ENCODE results near the gene DCLK2. TPM values are rescaled to one million over a fixed set of nuclear protein-coding genes. Genes with fewer than 3 reads are reported as not detected.

The DCLK2 gene
- total and polyA plus RNA-seq, 2 donors (not counting 1 experiment from before 2014, with no cell fraction given), result 0.91 to 3.3 TPM

DNA sequence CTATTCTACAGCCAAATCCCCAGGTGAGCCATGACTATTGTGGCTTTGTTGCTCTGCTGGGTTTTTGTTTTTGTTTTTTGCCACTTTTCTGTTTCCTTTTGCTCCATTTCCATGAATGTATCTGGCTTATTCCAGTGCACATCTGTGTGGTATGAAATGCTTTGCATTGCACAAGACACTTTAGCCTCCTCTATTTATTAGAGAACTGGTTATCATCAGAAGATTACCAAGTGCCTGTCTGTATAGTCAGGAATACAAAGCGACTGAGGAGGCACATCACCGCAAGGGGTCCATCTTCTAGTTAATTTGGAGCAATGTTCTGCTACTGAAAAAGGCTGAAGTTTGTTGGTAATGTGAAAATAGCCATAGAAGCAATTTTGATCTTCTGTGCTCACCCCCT, 120.8 kb downstream of the DCLK2 start:
- Histone ChIP-seq H3K27ac (ENCODE audit: low read length in 2 of 2) (no peak overlapping the region), H3K36me3 (replicated peaks in 1 of 2; ENCODE audit: control extremely low read depth in 1 of 2, control insufficient read depth in 1 of 2, extremely low read depth in 1 of 2, insufficient read depth in 2 of 2, low read length in 1 of 2) (no peaks in the 10 kb centered on the region), H3K27me3 (replicated peaks in 1 of 4; ENCODE audit: control extremely low read depth in 1 of 4, control insufficient read depth in 3 of 4, insufficient read depth in 4 of 4, low read length in 3 of 4) (no peaks in the 10 kb centered on the region), H2AFZ (ENCODE audit: insufficient read depth, low read depth, low read length, poor library complexity, severe bottlenecking) (no peak overlapping the region), H3K4me2 (replicated peaks; ENCODE audit: low read depth, low read length, poor library complexity, severe bottlenecking) (no peak overlapping the region), H4K20me1 (ENCODE audit: control insufficient read depth, insufficient read depth, low read length, poor library complexity, severe bottlenecking) (no peaks in the 10 kb centered on the region), H3K4me3 (ENCODE audit: control extremely low read depth in 1 of 5, extremely low read depth in 1 of 5, insufficient read depth in 1 of 5, low read depth in 2 of 5, low read length in 4 of 5) (no peak overlapping the region), H3K9ac (ENCODE audit: low read length) (no peak overlapping the region), H3K79me2 (ENCODE audit: control insufficient read depth, insufficient read depth, low read length) (no peaks in the 10 kb centered on the region), H3K4me1 (ENCODE audit: control insufficient read depth in 2 of 2, insufficient read depth in 2 of 2, low read length in 2 of 2) (no peaks in the 10 kb centered on the region), H3K9me3 (ENCODE audit: control extremely low read depth in 1 of 3, control insufficient read depth in 2 of 3, insufficient read depth in 1 of 3, low read length in 2 of 3) (no peaks in the 10 kb centered on the region)
- H3K27ac Mint-ChIP-seq, result no peak overlapping the region
- no peaks in the 10 kb centered on the region for H3K27me3 Mint-ChIP-seq
- no peak for ATAC-seq (ENCODE audit: low read depth)
- H3K4me3 Mint-ChIP-seq, result no peak overlapping the region
- whole genome bisulfite sequencing (ENCODE audit: insufficient coverage), result no CpG with 5 or more reads among the region's 2 CpGs
- ChIA-PET POLR2A (no interaction called here), CTCF (interaction anchor here (1.6 to 2.1 kb wide), 3 partner anchors 10 to 189 kb away, joined by 4 to 7 read pairs (median 6); no protein-coding TSS in a partner anchor)
- no peaks in the 10 kb centered on the region for H3K9me3 Mint-ChIP-seq (ENCODE audit: insufficient read depth)
- TF ChIP-seq CTCF (IDR thresholded peaks at IDR 0.05) (no peak), EZH2 (IDR thresholded peaks at IDR 0.05; ENCODE audit: borderline replicate concordance, insufficient read depth, low read depth, low read length, poor library complexity, severe bottlenecking) (no peak)
- intact Hi-C loops (cut with micrococcal nuclease), result no loop called here
- DNase-seq, result no peak
- H3K4me1 Mint-ChIP-seq, result no peaks in the 10 kb centered on the region

GRCh38 chr4:150205016-150205415, 126.8 kb downstream of the DCLK2 start:
- H3K27ac Mint-ChIP-seq, result no peak overlapping the region
- TF ChIP-seq EZH2 (IDR thresholded peaks at IDR 0.05; ENCODE audit: borderline replicate concordance, insufficient read depth, low read depth, low read length, poor library complexity, severe bottlenecking) (no peak), CTCF (IDR thresholded peaks at IDR 0.05) (no peak)
- no peaks in the 10 kb centered on the region for H3K4me1 ChIP-seq (ENCODE audit: control insufficient read depth in 2 of 2, insufficient read depth in 2 of 2, low read length in 2 of 2)
- H3K27ac ChIP-seq (ENCODE audit: low read length in 2 of 2), result no peak overlapping the region
- ATAC-seq (ENCODE audit: low read depth) (no peak), DNase-seq (no peak)
- no peak overlapping the region for H2AFZ ChIP-seq (ENCODE audit: insufficient read depth, low read depth, low read length, poor library complexity, severe bottlenecking)
- H3K27me3 ChIP-seq (replicated peaks in 1 of 4; ENCODE audit: control extremely low read depth in 1 of 4, control insufficient read depth in 3 of 4, insufficient read depth in 4 of 4, low read length in 3 of 4), result no peaks in the 10 kb centered on the region
- no peaks in the 10 kb centered on the region for H4K20me1 ChIP-seq (ENCODE audit: control insufficient read depth, insufficient read depth, low read length, poor library complexity, severe bottlenecking)
- no peaks in the 10 kb centered on the region for H3K4me1 Mint-ChIP-seq
- H3K9me3 Mint-ChIP-seq (ENCODE audit: insufficient read depth), result no peaks in the 10 kb centered on the region
- H3K9me3 ChIP-seq (ENCODE audit: control extremely low read depth in 1 of 3, control insufficient read depth in 2 of 3, insufficient read depth in 1 of 3, low read length in 2 of 3), result no peaks in the 10 kb centered on the region
- H3K9ac ChIP-seq (ENCODE audit: low read length), result no peak overlapping the region
- H3K27me3 Mint-ChIP-seq, result no peaks in the 10 kb centered on the region
- H3K4me2 ChIP-seq (replicated peaks; ENCODE audit: low read depth, low read length, poor library complexity, severe bottlenecking), result no peak overlapping the region
- no peaks in the 10 kb centered on the region for H3K36me3 ChIP-seq (replicated peaks in 1 of 2; ENCODE audit: control extremely low read depth in 1 of 2, control insufficient read depth in 1 of 2, extremely low read depth in 1 of 2, insufficient read depth in 2 of 2, low read length in 1 of 2)
- no peak overlapping the region for H3K4me3 ChIP-seq (ENCODE audit: control extremely low read depth in 1 of 5, extremely low read depth in 1 of 5, insufficient read depth in 1 of 5, low read depth in 2 of 5, low read length in 4 of 5)
- no peaks in the 10 kb centered on the region for H3K79me2 ChIP-seq (ENCODE audit: control insufficient read depth, insufficient read depth, low read length)
- POLR2A ChIA-PET, result no interaction called here
- intact Hi-C loops (cut with micrococcal nuclease), result no loop called here
- no CpG with 5 or more reads among the region's 1 CpG for WGBS (ENCODE audit: insufficient coverage)
- H3K4me3 Mint-ChIP-seq, result no peak overlapping the region
- CTCF ChIA-PET, result interaction anchor here (1.2 to 7.5 kb wide), 2 partner anchors 197 to 207 kb away, joined by 4 to 155 read pairs; no protein-coding TSS in a partner anchor
